Vagina (tissue), 2 donors: Measurements from ENCODE around the gene LBX2. TPM values are rescaled to one million over a fixed set of nuclear protein-coding genes. Genes with fewer than 3 reads are reported as not detected.
A peak's percentile ranks its signal among the peaks of the same experiment; 100 is the strongest.

Experiments used
- DNase-seq, 2 donors: peaks; one replicate each; pipeline ENCODE4 v3.0.0-alpha.2; 2017; ENCODE audit errors: extremely low spot score in 2 of 2
- H3K27ac ChIP-seq: fragments of 200-600 bp; sonication (generic); one replicate; pipeline ENCODE4 v1.5.1; 2019
- H3K27me3 ChIP-seq: fragments of 200-600 bp; sonication (generic); one replicate; pipeline ENCODE4 v1.5.1; 2019
- H3K36me3 ChIP-seq, 2 donors: fragments of 200-600 bp; sonication (generic); one replicate each; pipeline ENCODE4 v1.5.1; 2017 to 2019
- H3K4me1 ChIP-seq: fragments of 200-600 bp; sonication (generic); one replicate; pipeline ENCODE4 v1.5.1; 2019
- H3K4me3 ChIP-seq, 2 donors: fragments of 200-600 bp; sonication (generic); 1 replicate in 1 of 2; 2 replicates in 1 of 2; pipeline ENCODE4 v1.5.1; 2016 to 2019
- H3K9me3 ChIP-seq: fragments of 200-600 bp; sonication (generic); one replicate; pipeline ENCODE4 v1.5.1; 2019
- POLR2A ChIP-seq, 2 donors: fragments of 450-650 bp; IDR thresholded peaks; one replicate each; pipeline ENCODE4 v1.6.1; 2017; ENCODE audit warnings: antibody characterized with exemption in 2 of 2, mild to moderate bottlenecking in 2 of 2, moderate library complexity in 2 of 2
- POLR2AphosphoS5 ChIP-seq, 2 donors: sonication (generic); formaldehyde crosslinking; IDR thresholded peaks; one replicate each; pipeline ENCODE4 v1.9.0; 2017; ENCODE audit warnings: antibody characterized with exemption in 2 of 2, mild to moderate bottlenecking in 2 of 2, low read depth in 1 of 2; ENCODE audit not compliant: insufficient read depth in 1 of 2
- intact Hi-C: fragments of 100-400 bp; cut with DNase I; formaldehyde crosslinking; loops from one replicate; pipeline ENCODE4 v1.15.1; 2023
- total RNA-seq: library from RNA; depleted of rRNA; stranded (reverse); fragments of >200 nt; gene quantifications from one replicate; pipeline ENCODE4 v1.2.3, GENCODE V29; 2016
- TF ChIP-seq, protein P1 (sequence below), 3 experiments: fragments of 450-650 bp in 2 of 3; fragments of 200-600 bp in 1 of 3; sonication (generic) in 1 of 3; IDR thresholded peaks; one replicate each; pipeline ENCODE4 v1.5.1; 2017 to 2019; ENCODE audit warnings: antibody characterized with exemption in 3 of 3, mild to moderate bottlenecking in 2 of 3, moderate library complexity in 2 of 3

The LBX2 gene
- total RNA-seq, 1 donor from 2014 or later = not detected

DNA sequence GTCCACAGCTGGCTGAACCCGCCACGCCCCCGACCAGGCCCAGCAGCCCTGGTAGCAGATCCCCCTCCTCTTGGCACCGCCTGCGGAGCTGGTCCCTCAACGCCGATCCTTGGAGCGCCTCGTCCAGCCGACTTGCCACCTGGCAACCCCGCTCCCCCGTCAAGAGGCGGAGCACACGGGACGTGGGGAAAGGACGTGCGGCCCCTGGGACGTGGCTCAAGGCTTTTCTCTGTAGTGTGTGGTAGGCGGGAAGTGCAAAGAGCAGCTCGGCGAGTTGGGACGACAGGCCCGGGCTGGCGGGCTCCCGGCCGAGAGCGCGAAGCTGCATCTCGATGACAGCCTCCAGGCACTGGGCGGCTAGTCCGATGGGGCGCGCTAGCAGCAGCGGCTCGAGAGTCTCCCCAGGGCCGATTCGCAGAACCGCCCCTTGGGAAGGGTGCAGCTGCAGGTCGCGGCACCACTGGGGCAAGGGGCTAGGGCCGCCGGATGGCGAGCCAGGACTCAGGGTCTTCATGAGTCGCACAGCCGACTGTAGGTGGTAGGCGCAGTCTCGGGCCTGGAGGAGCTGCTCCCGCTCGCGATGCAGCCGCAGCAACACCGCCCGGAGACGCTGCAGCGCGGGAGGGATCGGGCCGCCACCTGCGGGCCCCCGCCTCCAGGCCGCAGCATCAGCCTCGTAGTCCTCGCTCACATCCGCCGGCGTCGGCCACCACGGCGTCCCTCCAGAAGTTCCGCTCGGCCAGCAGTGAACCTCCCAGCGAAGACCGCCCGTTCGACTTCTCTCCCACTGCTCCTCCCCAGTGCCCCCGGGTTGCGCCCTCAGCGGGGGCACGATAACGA, 17.2 kb downstream of the LBX2 start:
- peaks cover 0 to 5% of the 10 kb centered on the region in 2 donors for H3K36me3 ChIP-seq
- no peak for DNase-seq
- intact Hi-C loops = loop anchor here (2.0 to 10.0 kb wide), 2 partner anchors 105 to 747 kb away; partner anchors contain the start of gene TPRKB

DNA sequence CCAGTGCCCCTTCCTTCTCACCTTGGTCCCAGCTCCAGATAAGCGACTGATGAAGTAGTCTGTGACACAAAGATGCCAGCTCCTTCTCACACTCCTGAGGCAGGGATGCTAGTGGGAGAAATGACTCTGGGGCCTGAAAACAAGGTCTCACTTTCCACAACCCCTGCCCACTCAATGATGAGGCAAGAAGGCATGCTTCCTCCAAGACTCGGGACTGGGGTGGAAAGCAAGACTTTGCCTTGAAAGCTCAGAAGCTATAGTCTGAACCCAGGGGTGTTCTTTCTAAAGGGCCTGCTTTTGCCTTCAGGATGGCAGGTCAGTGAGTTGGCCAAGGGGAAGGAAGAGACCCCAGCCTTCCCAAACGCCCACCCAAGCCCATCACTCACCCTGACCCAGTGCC, 18.0 kb downstream of the LBX2 start:
- no peak overlapping the region for H3K27ac ChIP-seq

More for the DNA sequence above, 17.2 kb downstream of the LBX2 start:
- Histone ChIP-seq H3K4me3 (peak overlapping the region; percentile 75 to 79), H3K4me1 (peaks cover 35% of the 10 kb centered on the region), H3K27me3 (no peaks in the 10 kb centered on the region), H3K27ac (peak overlapping the region; percentile 87), H3K9me3 (no peaks in the 10 kb centered on the region)
- TF ChIP-seq POLR2AphosphoS5 (IDR thresholded peaks at IDR 0.05; ENCODE audit: insufficient read depth in 1 of 2, low read depth in 1 of 2) (no peak), POLR2A (IDR thresholded peaks at IDR 0.05) (no peak)
- TF ChIP-seq, protein P1, sequence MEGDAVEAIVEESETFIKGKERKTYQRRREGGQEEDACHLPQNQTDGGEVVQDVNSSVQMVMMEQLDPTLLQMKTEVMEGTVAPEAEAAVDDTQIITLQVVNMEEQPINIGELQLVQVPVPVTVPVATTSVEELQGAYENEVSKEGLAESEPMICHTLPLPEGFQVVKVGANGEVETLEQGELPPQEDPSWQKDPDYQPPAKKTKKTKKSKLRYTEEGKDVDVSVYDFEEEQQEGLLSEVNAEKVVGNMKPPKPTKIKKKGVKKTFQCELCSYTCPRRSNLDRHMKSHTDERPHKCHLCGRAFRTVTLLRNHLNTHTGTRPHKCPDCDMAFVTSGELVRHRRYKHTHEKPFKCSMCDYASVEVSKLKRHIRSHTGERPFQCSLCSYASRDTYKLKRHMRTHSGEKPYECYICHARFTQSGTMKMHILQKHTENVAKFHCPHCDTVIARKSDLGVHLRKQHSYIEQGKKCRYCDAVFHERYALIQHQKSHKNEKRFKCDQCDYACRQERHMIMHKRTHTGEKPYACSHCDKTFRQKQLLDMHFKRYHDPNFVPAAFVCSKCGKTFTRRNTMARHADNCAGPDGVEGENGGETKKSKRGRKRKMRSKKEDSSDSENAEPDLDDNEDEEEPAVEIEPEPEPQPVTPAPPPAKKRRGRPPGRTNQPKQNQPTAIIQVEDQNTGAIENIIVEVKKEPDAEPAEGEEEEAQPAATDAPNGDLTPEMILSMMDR (IDR thresholded peaks at IDR 0.05) = no peak

DNA sequence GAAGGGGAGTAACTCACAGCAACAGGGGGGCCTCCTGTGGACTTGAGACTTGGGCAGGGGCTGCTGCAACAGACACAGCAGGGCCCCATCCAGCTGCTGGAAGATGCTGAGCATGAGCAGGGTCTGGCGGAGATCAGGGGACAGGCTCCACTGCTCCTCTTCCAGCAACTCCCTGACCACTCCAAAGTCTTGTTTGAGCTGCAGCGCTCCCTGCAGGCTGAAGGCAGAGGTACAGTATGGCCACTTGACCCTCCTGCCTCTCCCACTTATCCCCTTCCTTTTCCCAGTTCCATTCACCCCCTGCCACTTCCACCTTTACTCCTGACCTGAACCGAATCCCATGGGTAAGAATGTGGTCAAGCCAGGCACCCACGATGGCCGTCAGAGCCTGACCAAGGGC, 24.5 kb downstream of the LBX2 start:
- intact Hi-C loops = no loop called here
- no peak overlapping the region for H3K4me3 ChIP-seq
- TF ChIP-seq POLR2A (IDR thresholded peaks at IDR 0.05) (no peak), POLR2AphosphoS5 (IDR thresholded peaks at IDR 0.05; ENCODE audit: insufficient read depth in 1 of 2, low read depth in 1 of 2) (no peak)
- TF ChIP-seq, protein P1 (IDR thresholded peaks at IDR 0.05) = no peak
- H3K9me3 ChIP-seq = no peaks in the 10 kb centered on the region
- no peak for DNase-seq
- H3K27me3 ChIP-seq = no peaks in the 10 kb centered on the region
- peaks cover 0 to 20% of the 10 kb centered on the region in 2 donors for H3K36me3 ChIP-seq
- H3K4me1 ChIP-seq = peaks cover 23% of the 10 kb centered on the region
- no peak overlapping the region for H3K27ac ChIP-seq

More for the DNA sequence above, 18.0 kb downstream of the LBX2 start:
- Histone ChIP-seq H3K4me1 (peaks cover 35% of the 10 kb centered on the region), H3K9me3 (no peaks in the 10 kb centered on the region), H3K4me3 (peak overlapping the region; percentile 75 to 79), H3K36me3 (peaks cover 0 to 5% of the 10 kb centered on the region in 2 donors), H3K27me3 (no peaks in the 10 kb centered on the region)
- DNase-seq = no peak
- intact Hi-C loops = loop anchor here (10.0 kb wide), 1 partner anchor 747 kb away; the partner anchor contains the start of gene TPRKB
- TF ChIP-seq POLR2AphosphoS5 (IDR thresholded peaks at IDR 0.05; ENCODE audit: insufficient read depth in 1 of 2, low read depth in 1 of 2) (no peak), POLR2A (IDR thresholded peaks at IDR 0.05) (no peak)
- TF ChIP-seq, protein P1 (IDR thresholded peaks at IDR 0.05) = no peak

DNA sequence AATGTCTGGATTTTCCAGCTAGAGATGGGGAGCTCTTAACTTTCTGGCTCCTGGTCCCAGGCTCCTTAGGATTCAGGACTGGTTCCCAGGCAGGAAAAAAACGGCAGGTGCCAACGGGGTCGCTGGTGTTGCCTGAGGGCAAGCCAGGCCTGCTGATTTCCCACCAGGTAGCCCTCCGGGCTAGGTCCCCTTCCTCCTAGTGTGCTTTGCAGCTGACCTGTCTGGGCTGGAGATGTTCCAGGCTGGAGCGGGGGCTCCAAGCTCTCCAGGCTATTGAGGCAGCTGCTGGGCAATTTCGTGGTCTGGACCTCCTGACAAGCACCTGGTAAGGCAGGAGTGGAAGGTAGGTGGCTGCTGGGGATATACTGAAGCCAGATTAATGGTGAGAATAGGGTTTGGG, 24.9 kb downstream of the LBX2 start:
- no peaks in the 10 kb centered on the region for H3K27me3 ChIP-seq
- peak in 1 of 2 donors; percentile 84 for DNase-seq
- no peak overlapping the region for H3K27ac ChIP-seq
- no peak overlapping the region for H3K4me3 ChIP-seq
- H3K36me3 ChIP-seq = peaks cover 0 to 20% of the 10 kb centered on the region in 2 donors
- H3K9me3 ChIP-seq = no peaks in the 10 kb centered on the region
- H3K4me1 ChIP-seq = peaks cover 22% of the 10 kb centered on the region
- intact Hi-C loops = no loop called here
- TF ChIP-seq, protein P1 (IDR thresholded peaks at IDR 0.05) = no peak
- TF ChIP-seq POLR2A (IDR thresholded peaks at IDR 0.05) = no peak
- TF ChIP-seq POLR2AphosphoS5 (IDR thresholded peaks at IDR 0.05; ENCODE audit: insufficient read depth in 1 of 2, low read depth in 1 of 2) = no peak

DNA sequence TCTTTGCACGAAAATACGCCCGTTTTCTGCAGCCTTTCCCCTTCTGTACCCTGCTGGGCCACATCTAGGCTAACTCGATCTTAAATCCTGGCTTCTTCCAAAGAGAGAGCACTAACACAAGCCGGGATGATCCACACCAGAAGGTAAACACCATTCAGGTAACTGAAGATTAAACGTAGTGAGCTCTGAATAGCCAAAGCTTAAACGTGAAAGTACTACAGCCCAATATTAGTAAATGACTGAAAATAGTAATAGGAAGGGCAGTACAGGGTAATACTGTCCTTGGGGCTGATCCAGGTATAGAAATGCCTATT, 26.5 kb downstream of the LBX2 start:
- H3K27me3 ChIP-seq = no peaks in the 10 kb centered on the region
- no peak for DNase-seq
- intact Hi-C loops = no loop called here

More for the DNA sequence above, 26.5 kb downstream of the LBX2 start:
- TF ChIP-seq POLR2AphosphoS5 (IDR thresholded peaks at IDR 0.05; ENCODE audit: insufficient read depth in 1 of 2, low read depth in 1 of 2) (no peak), POLR2A (IDR thresholded peaks at IDR 0.05) (no peak)
- TF ChIP-seq, protein P1 (IDR thresholded peaks at IDR 0.05) = no peak
- Histone ChIP-seq H3K4me1 (peaks cover 22% of the 10 kb centered on the region), H3K4me3 (peak overlapping the region; percentile 60 to 91), H3K9me3 (no peaks in the 10 kb centered on the region), H3K36me3 (peaks cover 0 to 20% of the 10 kb centered on the region in 2 donors), H3K27ac (peak overlapping the region; percentile 84)
